HL-60 (cell line): ENCODE data around the gene SLC5A5.

ENCODE experiments used
- DNase-seq, 2 experiments: peaks; one replicate each; pipeline ENCODE4 v3.0.0-alpha.2; 2010 to 2020; ENCODE audit warnings: low read depth in 1 of 2, low spot score in 1 of 2
- H3K27ac ChIP-seq: fragments of 250-450 bp; sonication (Bioruptor Pico); replicated peaks from 2 replicates; pipeline ENCODE4 v1.5.1; 2020; ENCODE audit warnings: mild to moderate bottlenecking, moderate library complexity
- H3K27me3 ChIP-seq: fragments of 250-450 bp; sonication (Bioruptor Pico); 2 replicates; pipeline ENCODE4 v1.5.1; 2021; ENCODE audit warnings: mild to moderate bottlenecking, moderate library complexity; ENCODE audit not compliant: insufficient read depth, poor library complexity, severe bottlenecking
- H3K4me3 ChIP-seq: replicated peaks from 2 replicates; pipeline ENCODE4 v1.5.1; 2011; ENCODE audit warnings: mild to moderate bottlenecking, control low read depth, low read length; ENCODE audit not compliant: insufficient read depth
- GABPA ChIP-seq: IDR thresholded peaks from 2 replicates; pipeline ENCODE4 v1.6.1; 2012; ENCODE audit warnings: low read depth
- POLR2AphosphoS5 ChIP-seq: IDR thresholded peaks from 2 replicates; pipeline ENCODE4 v1.6.1; 2012; ENCODE audit warnings: low read depth
- SPI1 ChIP-seq: IDR thresholded peaks from 2 replicates; pipeline ENCODE4 v1.6.1; 2012; ENCODE audit warnings: low read depth, mild to moderate bottlenecking, borderline replicate concordance
- TF ChIP-seq, protein P1 (sequence below): IDR thresholded peaks from one replicate; pipeline ENCODE4 v1.5.1; 2011; ENCODE audit warnings: low read length, control low read depth, inconsistent platforms; ENCODE audit not compliant: insufficient read depth
- TF ChIP-seq, protein P2 (sequence below): IDR thresholded peaks from 2 replicates; pipeline ENCODE4 v1.6.1; 2012; ENCODE audit warnings: low read depth; ENCODE audit not compliant: insufficient replicate concordance

SLC5A5 gene

DNA sequence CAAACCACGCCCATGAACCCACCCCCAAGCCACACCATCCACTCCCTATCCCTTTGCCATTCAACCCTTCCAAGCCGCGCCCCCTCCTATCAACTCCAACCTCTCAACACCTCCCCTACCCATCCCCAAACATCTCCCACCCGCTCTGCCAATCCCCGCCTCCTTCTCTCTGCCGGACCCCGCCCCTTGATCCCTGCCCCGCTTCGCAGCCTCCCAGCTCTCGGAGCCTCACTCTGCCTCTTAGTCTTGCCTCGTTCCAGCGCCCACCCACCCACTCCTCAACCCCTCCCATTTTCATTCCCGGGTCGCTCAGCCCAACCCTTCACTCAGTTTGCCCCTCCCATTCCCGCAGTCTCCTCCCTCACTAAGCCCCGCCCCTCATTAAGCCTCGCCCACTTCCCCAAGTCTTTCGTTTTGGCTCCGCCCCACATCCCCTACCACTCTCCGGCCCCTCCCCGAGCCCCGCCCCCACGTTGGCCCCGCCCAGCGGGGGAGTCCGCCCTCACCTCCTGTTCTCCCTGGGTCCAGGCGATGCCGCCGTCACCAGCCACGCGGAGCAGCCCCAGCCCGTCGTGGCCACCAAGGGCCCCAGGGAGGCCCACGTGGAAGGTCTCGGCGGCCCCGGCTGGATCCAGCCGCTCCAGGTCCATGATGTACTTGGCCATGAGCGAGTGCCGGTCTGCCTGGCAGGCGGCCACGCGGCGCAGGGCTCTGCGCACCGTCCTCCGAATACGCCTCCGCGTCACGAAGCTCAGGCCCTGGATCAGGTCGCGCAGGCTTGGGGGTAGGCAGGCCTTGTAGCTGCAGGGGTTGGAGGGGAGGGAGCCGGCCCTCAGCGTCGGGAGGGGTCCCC lies 29.7 kb upstream of the SLC5A5 start:
- Histone ChIP-seq H3K4me3 (no peak overlapping the region), H3K27ac (no peak overlapping the region), H3K27me3 (no peaks in the 10 kb centered on the region)
- TF ChIP-seq, protein P1, sequence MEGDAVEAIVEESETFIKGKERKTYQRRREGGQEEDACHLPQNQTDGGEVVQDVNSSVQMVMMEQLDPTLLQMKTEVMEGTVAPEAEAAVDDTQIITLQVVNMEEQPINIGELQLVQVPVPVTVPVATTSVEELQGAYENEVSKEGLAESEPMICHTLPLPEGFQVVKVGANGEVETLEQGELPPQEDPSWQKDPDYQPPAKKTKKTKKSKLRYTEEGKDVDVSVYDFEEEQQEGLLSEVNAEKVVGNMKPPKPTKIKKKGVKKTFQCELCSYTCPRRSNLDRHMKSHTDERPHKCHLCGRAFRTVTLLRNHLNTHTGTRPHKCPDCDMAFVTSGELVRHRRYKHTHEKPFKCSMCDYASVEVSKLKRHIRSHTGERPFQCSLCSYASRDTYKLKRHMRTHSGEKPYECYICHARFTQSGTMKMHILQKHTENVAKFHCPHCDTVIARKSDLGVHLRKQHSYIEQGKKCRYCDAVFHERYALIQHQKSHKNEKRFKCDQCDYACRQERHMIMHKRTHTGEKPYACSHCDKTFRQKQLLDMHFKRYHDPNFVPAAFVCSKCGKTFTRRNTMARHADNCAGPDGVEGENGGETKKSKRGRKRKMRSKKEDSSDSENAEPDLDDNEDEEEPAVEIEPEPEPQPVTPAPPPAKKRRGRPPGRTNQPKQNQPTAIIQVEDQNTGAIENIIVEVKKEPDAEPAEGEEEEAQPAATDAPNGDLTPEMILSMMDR = no peak
- TF ChIP-seq SPI1 (no peak), GABPA (no peak), POLR2AphosphoS5 (no peak)
- TF ChIP-seq, protein P2, sequence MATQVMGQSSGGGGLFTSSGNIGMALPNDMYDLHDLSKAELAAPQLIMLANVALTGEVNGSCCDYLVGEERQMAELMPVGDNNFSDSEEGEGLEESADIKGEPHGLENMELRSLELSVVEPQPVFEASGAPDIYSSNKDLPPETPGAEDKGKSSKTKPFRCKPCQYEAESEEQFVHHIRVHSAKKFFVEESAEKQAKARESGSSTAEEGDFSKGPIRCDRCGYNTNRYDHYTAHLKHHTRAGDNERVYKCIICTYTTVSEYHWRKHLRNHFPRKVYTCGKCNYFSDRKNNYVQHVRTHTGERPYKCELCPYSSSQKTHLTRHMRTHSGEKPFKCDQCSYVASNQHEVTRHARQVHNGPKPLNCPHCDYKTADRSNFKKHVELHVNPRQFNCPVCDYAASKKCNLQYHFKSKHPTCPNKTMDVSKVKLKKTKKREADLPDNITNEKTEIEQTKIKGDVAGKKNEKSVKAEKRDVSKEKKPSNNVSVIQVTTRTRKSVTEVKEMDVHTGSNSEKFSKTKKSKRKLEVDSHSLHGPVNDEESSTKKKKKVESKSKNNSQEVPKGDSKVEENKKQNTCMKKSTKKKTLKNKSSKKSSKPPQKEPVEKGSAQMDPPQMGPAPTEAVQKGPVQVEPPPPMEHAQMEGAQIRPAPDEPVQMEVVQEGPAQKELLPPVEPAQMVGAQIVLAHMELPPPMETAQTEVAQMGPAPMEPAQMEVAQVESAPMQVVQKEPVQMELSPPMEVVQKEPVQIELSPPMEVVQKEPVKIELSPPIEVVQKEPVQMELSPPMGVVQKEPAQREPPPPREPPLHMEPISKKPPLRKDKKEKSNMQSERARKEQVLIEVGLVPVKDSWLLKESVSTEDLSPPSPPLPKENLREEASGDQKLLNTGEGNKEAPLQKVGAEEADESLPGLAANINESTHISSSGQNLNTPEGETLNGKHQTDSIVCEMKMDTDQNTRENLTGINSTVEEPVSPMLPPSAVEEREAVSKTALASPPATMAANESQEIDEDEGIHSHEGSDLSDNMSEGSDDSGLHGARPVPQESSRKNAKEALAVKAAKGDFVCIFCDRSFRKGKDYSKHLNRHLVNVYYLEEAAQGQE = no peak
- no peak for DNase-seq

DNA sequence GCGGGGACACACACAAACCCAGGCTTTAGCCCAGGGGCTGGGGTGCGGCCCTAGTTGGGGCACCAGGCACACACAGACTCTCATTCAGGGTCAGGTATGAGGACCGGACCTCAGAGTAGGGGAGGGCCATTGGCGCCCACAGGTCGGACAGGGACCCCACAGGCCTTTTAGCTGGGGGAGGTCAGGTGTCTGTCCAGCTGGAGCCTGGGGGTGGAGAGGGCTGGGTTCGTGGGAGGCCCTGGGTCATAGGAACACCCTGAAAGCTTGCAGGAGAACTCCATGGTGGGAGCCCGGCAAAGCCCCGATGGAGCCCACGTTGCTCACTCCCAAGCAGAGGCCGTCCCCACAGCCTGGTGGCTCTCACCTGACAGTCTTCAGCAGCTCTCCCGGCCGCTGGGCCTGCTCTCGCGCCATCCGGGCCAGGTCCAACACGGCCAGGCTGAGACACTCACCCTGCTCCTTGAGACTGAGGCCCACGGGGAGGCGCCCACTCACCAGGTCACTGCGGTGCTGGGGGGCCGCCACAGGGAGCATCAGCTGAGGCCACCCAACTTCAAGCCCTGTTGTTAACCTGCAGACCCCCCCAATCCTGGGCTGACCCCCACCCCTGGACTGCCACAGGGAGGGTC lies 29.0 kb upstream of the SLC5A5 start:
- TF ChIP-seq POLR2AphosphoS5 = no peak
- TF ChIP-seq, protein P2 = no peak
- no peak overlapping the region for H3K4me3 ChIP-seq
- no peaks in the 10 kb centered on the region for H3K27me3 ChIP-seq
- H3K27ac ChIP-seq = no peak overlapping the region
- no peak for DNase-seq

DNA sequence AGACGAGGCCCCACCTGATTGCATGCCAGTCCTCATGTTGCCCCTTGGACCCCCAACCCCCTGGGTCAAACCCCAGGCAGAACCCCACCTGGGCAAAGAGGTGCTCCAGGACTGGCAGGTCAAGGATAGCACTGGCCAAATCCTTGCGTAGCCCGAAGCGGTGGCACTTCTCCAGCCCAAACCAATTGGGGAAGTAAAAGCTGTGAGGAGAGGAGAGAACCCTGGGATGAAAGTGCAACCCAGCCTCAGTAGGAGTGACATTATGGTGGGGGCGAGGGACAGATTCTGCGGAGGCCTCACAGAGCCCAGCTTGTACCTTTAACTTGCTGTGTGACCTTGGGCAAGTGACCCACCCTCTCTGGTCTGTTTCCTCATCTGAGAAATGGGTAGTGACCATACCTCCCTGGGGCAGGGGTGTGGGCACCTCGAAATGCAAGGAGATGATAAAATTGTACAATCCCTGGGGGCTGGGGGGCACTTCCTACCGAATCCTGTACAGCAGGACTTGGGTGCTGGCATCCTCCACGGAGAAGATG lies 28.4 kb upstream of the SLC5A5 start:
- Histone ChIP-seq H3K4me3 (no peak overlapping the region), H3K27ac (no peak overlapping the region), H3K27me3 (no peaks in the 10 kb centered on the region)
- DNase-seq = no peak
- TF ChIP-seq SPI1 = no peak
- TF ChIP-seq GABPA = no peak
- TF ChIP-seq, protein P2 = no peak
- TF ChIP-seq POLR2AphosphoS5 = no peak
- TF ChIP-seq, protein P1 = no peak
